HepG2 (cell line): Measurements from ENCODE around the gene TALDO1. TPM values are rescaled to one million over a fixed set of nuclear protein-coding genes. Genes with fewer than 3 reads are reported as not detected.

Experiments
- ATAC-seq: fragments of 200-7000 bp; cut with Tn5 transposase; 3 replicates; pipeline ENCODE4 v1.9.1; 2020; ENCODE audit warnings: mild to moderate bottlenecking, moderate library complexity
- BruUV-seq: library from RNA; stranded (reverse); fragments of 400-500 nt; replicated peaks from 2 replicates; lab custom pipeline; 2021; lab: Mats Ljungman, UMichigan
- CTCF ChIA-PET: fragments of 300-600 bp; formaldehyde crosslinking; extraction: SDS; loops from one replicate; lab custom pipeline; 2021; ENCODE audit warnings: low total read pairs, inconsistent platforms, low intra/inter-chr PET ratio; lab: Yijun Ruan, JAX
- POLR2A ChIA-PET: fragments of 350-600 bp; sonication (Branson Sonifier 250); formaldehyde crosslinking; loops from one replicate; lab custom pipeline; 2020; ENCODE audit warnings: antibody characterized with exemption, inconsistent platforms; lab: Yijun Ruan, JAX
- DNase-seq: peaks from one replicate; pipeline ENCODE4 v3.0.0-alpha.2; 2015; ENCODE audit warnings: low spot score
- FAIRE-seq: peaks from 3 replicates; lab custom pipeline; 2011; peaks lifted over from hg19 to GRCh38; lab: Jason Lieb, UNC
- H2AFZ ChIP-seq: one replicate; pipeline ENCODE4 v1.6.1; 2011; ENCODE audit warnings: low read length, inconsistent platforms
- H3K27ac ChIP-seq: fragments of 300-600 bp; 3 replicates; pipeline ENCODE4 v1.8.0; 2011; ENCODE audit warnings: mixed run types, mild to moderate bottlenecking, mixed read lengths, low read length, inconsistent platforms; ENCODE audit not compliant: insufficient read depth; ENCODE audit errors: extremely low read length
- H3K27me3 ChIP-seq, 2 experiments: fragments of 200-600 bp in 1 of 2; 2 replicates in 1 of 2; 3 replicates in 1 of 2; pipeline versions ENCODE4 v1.6.0 to v1.8.0; 2011; ENCODE audit warnings: low read length in 2 of 2, mild to moderate bottlenecking in 2 of 2, moderate library complexity in 2 of 2, inconsistent platforms in 1 of 2; ENCODE audit not compliant: insufficient read depth in 2 of 2, control insufficient read depth in 1 of 2
- H3K36me3 ChIP-seq, 2 experiments: fragments of 200-600 bp in 1 of 2; replicated peaks in 1 of 2; 2 replicates in 1 of 2; 3 replicates in 1 of 2; pipeline versions ENCODE4 v1.5.1 to v1.8.0; 2011; ENCODE audit warnings: low read length in 2 of 2, inconsistent platforms in 1 of 2; ENCODE audit not compliant: insufficient read depth in 2 of 2, control insufficient read depth in 1 of 2
- H3K4me1 ChIP-seq: 2 replicates; pipeline ENCODE4 v1.5.1; 2012; ENCODE audit warnings: low read length, inconsistent platforms; ENCODE audit not compliant: insufficient read depth
- H3K4me2 ChIP-seq: 2 replicates; pipeline ENCODE4 v1.6.0; 2011; ENCODE audit warnings: low read depth, low read length, inconsistent platforms
- H3K4me3 ChIP-seq, 3 experiments: fragments of 200-600 bp in 1 of 3; sonication (generic), shearing (Covaris generic) in 1 of 3; replicated peaks in 1 of 3; 2 replicates each; pipeline ENCODE4 v1.5.1; 2011 to 2016; ENCODE audit warnings: low read length in 3 of 3, inconsistent platforms in 2 of 3, low read depth in 2 of 3, mild to moderate bottlenecking in 2 of 3, control low read depth in 1 of 3, mixed read lengths in 1 of 3; ENCODE audit not compliant: insufficient read depth in 1 of 3
- H3K79me2 ChIP-seq: one replicate; pipeline ENCODE4 v1.6.1; 2011; ENCODE audit warnings: low read length, inconsistent platforms; ENCODE audit not compliant: insufficient read depth
- H3K9ac ChIP-seq: 2 replicates; pipeline ENCODE4 v1.6.0; 2011; ENCODE audit warnings: mild to moderate bottlenecking, low read depth, low read length, inconsistent platforms; ENCODE audit not compliant: insufficient read depth
- H3K9me3 ChIP-seq: 2 replicates; pipeline ENCODE4 v1.5.1; 2012; ENCODE audit warnings: mild to moderate bottlenecking, low read length
- H4K20me1 ChIP-seq: 2 replicates; pipeline ENCODE4 v1.6.0; 2011; ENCODE audit warnings: inconsistent platforms, mild to moderate bottlenecking, low read length, moderate library complexity; ENCODE audit not compliant: insufficient read depth
- CC2D1A ChIP-seq: sonication (generic); formaldehyde crosslinking; IDR thresholded peaks from 2 replicates; pipeline ENCODE4 v1.8.1; 2023; ENCODE audit warnings: mild to moderate bottlenecking, missing genetic modification reagents
- E2F5 ChIP-seq: sonication (generic); formaldehyde crosslinking; conservative IDR thresholded peaks from 2 replicates; pipeline ENCODE4 v1.4.0; 2020; ENCODE audit warnings: missing genetic modification reagents
- EEA1 ChIP-seq: sonication (generic); formaldehyde crosslinking; IDR thresholded peaks from 2 replicates; pipeline ENCODE4 v1.5.1; 2020; ENCODE audit warnings: mild to moderate bottlenecking, missing genetic modification reagents, borderline replicate concordance
- HDAC6 ChIP-seq: fragments of 200-600 bp; sonication (generic); IDR thresholded peaks from 2 replicates; pipeline ENCODE4 v1.7.0; 2017; ENCODE audit warnings: mild to moderate bottlenecking, antibody characterized with exemption, low read length, low read depth
- NFKB2 ChIP-seq: sonication (generic); formaldehyde crosslinking; IDR thresholded peaks from 2 replicates; pipeline ENCODE4 v1.4.0; 2020; ENCODE audit warnings: missing genetic modification reagents, borderline replicate concordance
- PCBP1 ChIP-seq: fragments of 200-400 bp; formaldehyde crosslinking; IDR thresholded peaks from 2 replicates; pipeline ENCODE4 v1.6.1; 2017; ENCODE audit warnings: mild to moderate bottlenecking, low read depth, low read length, borderline replicate concordance
- PHF5A ChIP-seq: IDR thresholded peaks from one replicate; pipeline ENCODE4 v1.6.1; 2018; ENCODE audit warnings: low read depth, missing genetic modification reagents; ENCODE audit not compliant: unreplicated experiment
- THAP11 ChIP-seq: IDR thresholded peaks from 2 replicates; pipeline ENCODE4 v1.6.1; 2016; ENCODE audit warnings: missing biosample characterization, missing genetic modification reagents
- ZBTB8A ChIP-seq: sonication (generic); formaldehyde crosslinking; IDR thresholded peaks from 2 replicates; pipeline ENCODE4 v1.4.0; 2020; ENCODE audit warnings: mild to moderate bottlenecking, low read depth, missing genetic modification reagents, borderline replicate concordance
- ZKSCAN5 ChIP-seq: sonication (generic); formaldehyde crosslinking; IDR thresholded peaks from 2 replicates; pipeline ENCODE4 v1.5.1; 2020; ENCODE audit warnings: mild to moderate bottlenecking, missing genetic modification reagents
- ZNF317 ChIP-seq: sonication (generic); formaldehyde crosslinking; IDR thresholded peaks from 2 replicates; pipeline ENCODE4 v1.5.0; 2020; ENCODE audit warnings: mild to moderate bottlenecking, missing genetic modification reagents
- ZNF337 ChIP-seq: sonication (generic); formaldehyde crosslinking; IDR thresholded peaks from 2 replicates; pipeline ENCODE4 v1.5.1; 2020; ENCODE audit warnings: missing genetic modification reagents, low read depth, mild to moderate bottlenecking, borderline replicate concordance
- ZNF44 ChIP-seq: sonication (generic); formaldehyde crosslinking; IDR thresholded peaks from 2 replicates; pipeline ENCODE4 v1.5.1; 2020; ENCODE audit warnings: mild to moderate bottlenecking, missing genetic modification reagents
- ZNF652 ChIP-seq: IDR thresholded peaks from 2 replicates; pipeline ENCODE4 v1.6.1; 2016; ENCODE audit warnings: low read depth, borderline replicate concordance
- ZUFSP ChIP-seq: sonication (generic); formaldehyde crosslinking; IDR thresholded peaks from 2 replicates; pipeline ENCODE4 v1.9.0; 2021; ENCODE audit warnings: missing genetic modification reagents, mild to moderate bottlenecking, borderline replicate concordance
- WGBS: methylation state at CpG from one replicate; pipeline ENCODE4 v1.1.6; 2017; ENCODE audit warnings: low lambda C conversion rate; 5-methylcytosine and 5-hydroxymethylcytosine counted together
- in situ Hi-C: cut with HindIII; loops from 2 replicates; pipeline ENCODE4 v1.10.0; 2017; ENCODE audit warnings: low pct_unique_long_range_greater_than_20kb; ENCODE audit not compliant: extremely low pct_ligation_motif_present
- intact Hi-C: fragments of 100-400 bp; cut with micrococcal nuclease; formaldehyde crosslinking; loops from one replicate; pipeline ENCODE4 v1.10.0; 2022; ENCODE audit not compliant: unreplicated experiment
- polyA plus RNA-seq, 8 experiments: library from polyadenylated mRNA; depleted of rRNA in 3 of 8; stranded (reverse) in 7 of 8; unstranded in 1 of 8; fragments of >200 nt; fragmentation: Illumina TruSeq in 4 of 8; extraction: Trizol in 4 of 8; gene quantifications; 2 replicates each; pipeline versions ENCODE4 v1.2.1 to v1.2.3, GENCODE V29; 2011 to 2016; ENCODE audit warnings: low read depth in 4 of 8, missing spikeins in 1 of 8, mixed read lengths in 1 of 8; ENCODE audit not compliant: insufficient read depth in 1 of 8
- total RNA-seq, 5 experiments: library from RNA; depleted of rRNA; stranded (reverse); fragments of >200 nt; fragmentation: Illumina TruSeq; extraction: Trizol; gene quantifications; 2 replicates each; pipeline ENCODE4 v1.2.3, GENCODE V29; 2016; ENCODE audit warnings: low read depth in 1 of 5
- TF ChIP-seq, protein P1 (sequence below): fragments of 450-650 bp; IDR thresholded peaks from 2 replicates; pipeline ENCODE4 v1.6.1; 2017; ENCODE audit warnings: mild to moderate bottlenecking

TALDO1 gene
- total and polyA plus RNA-seq, 2 of the 13 experiments (the other 11 are each of a cell fraction or from before 2014, with no cell fraction given) = 107 to 240 TPM

- TF ChIP-seq E2F5 = no peak
- TF ChIP-seq NFKB2 = no peak
- TF ChIP-seq EEA1 (CRISPR knock-in tag) = no peak
- TF ChIP-seq ZBTB8A (CRISPR knock-in tag) = no peak
- peak; percentile 35; the same call in 1 of the 2 replicates for TF ChIP-seq ZNF337 (CRISPR knock-in tag)
- TF ChIP-seq, all 625 proteins: peak for 77
Observed at GRCh38 chr11:705646-706438, 41.4 kb upstream of the TALDO1 start, which contains the start of gene EPS8L2 (continued).

- Histone ChIP-seq H3K4me1 (peaks cover 74% of the 10 kb centered on the region), H3K4me3 (peak overlapping the region; percentile 94 to 97 (median 96)), H3K4me2 (peak overlapping the region; percentile 83), H3K36me3 (peaks cover 2 to 8% of the 10 kb centered on the region in 2 experiments; a peak in 4 of 5 replicates), H3K9me3 (no peaks in the 10 kb centered on the region), H3K27me3 (no peaks in the 10 kb centered on the region; a peak in 1 of 5 replicates), H2AFZ (no peak overlapping the region), H3K79me2 (peaks cover 44% of the 10 kb centered on the region), H3K9ac (peak overlapping the region; percentile 92), H4K20me1 (0 out of 2 replicates have a peak, but pooled peaks cover 5% of the 10 kb centered on the region), H3K27ac (peak overlapping the region; percentile 96)
- ChIA-PET POLR2A (interaction anchor here (0.6 to 7.9 kb wide), 24 partner anchors 9 to 1282 kb away, joined by 3 to 203 read pairs (median 5); partner anchors contain the start of genes DEAF1, HRAS, LMNTD2 and PHRF1), CTCF (no interaction called here)
- DNase-seq = no peak
- FAIRE-seq = no peak
- in situ Hi-C loops = no loop called here
- intact Hi-C loops = loop anchor here (2.0 to 10.0 kb wide), 2 partner anchors 22 to 52 kb away; no protein-coding TSS in a partner anchor
- no peak; the same call in 2 of the 3 replicates for ATAC-seq
- 0% methylated on average over 2 of the region's 22 CpGs for WGBS
- TSS peak; percentile 51 for BruUV-seq
- no peak for TF ChIP-seq PHF5A (CRISPR knock-in tag)
- TF ChIP-seq ZNF44 (CRISPR knock-in tag) = no peak
- TF ChIP-seq CC2D1A = no peak
- TF ChIP-seq THAP11 (CRISPR knock-in tag) = no peak
- TF ChIP-seq, protein P1, sequence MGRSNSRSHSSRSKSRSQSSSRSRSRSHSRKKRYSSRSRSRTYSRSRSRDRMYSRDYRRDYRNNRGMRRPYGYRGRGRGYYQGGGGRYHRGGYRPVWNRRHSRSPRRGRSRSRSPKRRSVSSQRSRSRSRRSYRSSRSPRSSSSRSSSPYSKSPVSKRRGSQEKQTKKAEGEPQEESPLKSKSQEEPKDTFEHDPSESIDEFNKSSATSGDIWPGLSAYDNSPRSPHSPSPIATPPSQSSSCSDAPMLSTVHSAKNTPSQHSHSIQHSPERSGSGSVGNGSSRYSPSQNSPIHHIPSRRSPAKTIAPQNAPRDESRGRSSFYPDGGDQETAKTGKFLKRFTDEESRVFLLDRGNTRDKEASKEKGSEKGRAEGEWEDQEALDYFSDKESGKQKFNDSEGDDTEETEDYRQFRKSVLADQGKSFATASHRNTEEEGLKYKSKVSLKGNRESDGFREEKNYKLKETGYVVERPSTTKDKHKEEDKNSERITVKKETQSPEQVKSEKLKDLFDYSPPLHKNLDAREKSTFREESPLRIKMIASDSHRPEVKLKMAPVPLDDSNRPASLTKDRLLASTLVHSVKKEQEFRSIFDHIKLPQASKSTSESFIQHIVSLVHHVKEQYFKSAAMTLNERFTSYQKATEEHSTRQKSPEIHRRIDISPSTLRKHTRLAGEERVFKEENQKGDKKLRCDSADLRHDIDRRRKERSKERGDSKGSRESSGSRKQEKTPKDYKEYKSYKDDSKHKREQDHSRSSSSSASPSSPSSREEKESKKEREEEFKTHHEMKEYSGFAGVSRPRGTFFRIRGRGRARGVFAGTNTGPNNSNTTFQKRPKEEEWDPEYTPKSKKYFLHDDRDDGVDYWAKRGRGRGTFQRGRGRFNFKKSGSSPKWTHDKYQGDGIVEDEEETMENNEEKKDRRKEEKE = no peak
- TF ChIP-seq ZUFSP (CRISPR knock-in tag) = no peak
- no peak for TF ChIP-seq ZNF317
- no peak for TF ChIP-seq ZNF652 (CRISPR knock-in tag)
- TF ChIP-seq PCBP1 = peak; percentile 95; the same call in 1 of the 2 replicates
- TF ChIP-seq HDAC6 = no peak
- peak; percentile 33; the same call in 1 of the 2 replicates for TF ChIP-seq ZKSCAN5 (CRISPR knock-in tag)
Observed at GRCh38 chr11:706439-706956, 40.8 kb upstream of the TALDO1 start.
